Measurements from ENCODE around the gene UNC93B1. TPM values are rescaled to one million over a fixed set of nuclear protein-coding genes. Genes with fewer than 3 reads are reported as not detected.

UNC93B1 gene
- total RNA-seq: 12.3 and 14.1 TPM in 2 replicates

GRCh38 chr11:68003846-68004550 is at the start of gene UNC93B1:
Gene UNC93B1, minus strand, starts transcription at chr11:68004097. Its CDS starts 54 bp downstream, at chr11:68004043.
- Mint-ChIP-seq H3K4me1 (ENCODE audit: low read depth) (peaks cover 16% of the 10 kb centered on the region), H3K9me3 (no peaks in the 10 kb centered on the region), H3K4me3 (ENCODE audit: low read depth) (peak within 1 kb of the TSS; percentile 78), H3K27me3 (ENCODE audit: low read depth) (no peaks in the 10 kb centered on the region), H3K27ac (peak within 1 kb of the TSS; percentile 78), H3K36me3 (ENCODE audit: low read depth) (no peaks in the 10 kb centered on the region)
- intact Hi-C loops (cut with micrococcal nuclease): loop anchor here (1.0 kb wide), 1 partner anchor 26 kb away; the partner anchor contains the start of gene NDUFS8
- peak; percentile 79 for DNase-seq (ENCODE audit: low spot score)

DNA sequence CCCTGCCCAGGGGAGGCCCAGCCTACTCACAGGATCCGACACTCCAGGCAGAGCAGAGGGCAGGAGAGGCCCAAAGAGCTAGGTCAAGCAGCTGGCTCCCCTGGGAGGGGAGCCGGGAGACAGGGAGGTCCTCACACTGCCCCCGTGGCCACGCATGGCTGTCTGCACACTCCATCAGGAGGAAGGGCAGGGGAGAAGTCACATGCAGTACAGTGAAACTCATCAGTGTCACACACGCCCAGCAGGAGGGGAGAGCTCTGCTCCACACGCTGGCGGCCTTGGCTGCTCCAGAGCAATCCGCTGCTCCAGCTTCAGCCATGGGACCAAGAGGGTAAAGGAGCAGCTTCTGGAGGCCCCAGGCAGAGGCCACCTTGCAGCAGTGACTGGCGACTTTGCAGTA is 49.2 kb upstream of the UNC93B1 start:
- Mint-ChIP-seq H3K27me3 (ENCODE audit: low read depth) (no peaks in the 10 kb centered on the region), H3K27ac (peak overlapping the region; percentile 28), H3K4me1 (ENCODE audit: low read depth) (no peaks in the 10 kb centered on the region), H3K9me3 (no peaks in the 10 kb centered on the region), H3K4me3 (ENCODE audit: low read depth) (no peak overlapping the region), H3K36me3 (ENCODE audit: low read depth) (peaks cover 30% of the 10 kb centered on the region)
- intact Hi-C loops (cut with micrococcal nuclease): no loop called here
- no peak for DNase-seq (ENCODE audit: low spot score)

DNA sequence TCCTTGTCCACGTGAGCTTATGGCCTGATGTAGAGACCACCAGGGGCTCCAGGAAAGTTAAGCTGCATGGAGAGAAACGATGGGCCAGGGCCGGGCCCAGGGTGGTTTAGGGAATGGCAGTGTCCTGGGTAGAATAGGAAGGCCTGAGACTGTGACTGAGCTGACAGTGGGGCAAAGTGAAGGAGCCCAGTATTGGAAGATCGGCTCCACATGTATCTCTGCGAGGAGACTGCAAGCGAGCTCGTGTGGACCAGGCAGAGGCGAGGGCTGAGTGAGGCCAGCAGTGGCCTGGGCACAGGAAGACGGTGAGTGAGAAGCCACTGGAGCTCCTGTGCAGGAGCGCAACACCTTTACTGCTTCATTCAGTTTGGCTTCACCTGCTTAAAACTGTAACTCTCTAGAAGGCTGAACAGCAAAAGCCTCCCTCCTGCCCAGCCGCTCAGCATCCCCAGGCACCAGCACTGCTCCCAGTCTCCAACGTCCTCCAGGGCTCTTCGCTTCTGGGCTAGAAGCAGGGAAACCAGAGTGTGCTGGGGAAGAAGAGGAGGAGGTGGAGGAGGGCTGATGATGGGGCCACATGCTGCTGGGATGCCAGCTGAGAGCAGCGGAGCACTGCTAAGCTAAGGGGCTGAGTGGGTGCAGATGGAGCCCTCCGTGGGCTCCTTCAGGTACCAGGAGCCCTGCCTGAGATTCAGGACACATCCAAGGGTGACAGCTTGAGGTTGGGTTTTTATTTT is 48.4 kb upstream of the UNC93B1 start:
- Mint-ChIP-seq H3K36me3 (ENCODE audit: low read depth) (peaks cover 36% of the 10 kb centered on the region), H3K4me3 (ENCODE audit: low read depth) (no peak overlapping the region), H3K27me3 (ENCODE audit: low read depth) (no peaks in the 10 kb centered on the region), H3K27ac (no peak overlapping the region), H3K9me3 (no peaks in the 10 kb centered on the region), H3K4me1 (ENCODE audit: low read depth) (no peaks in the 10 kb centered on the region)
- intact Hi-C loops (cut with micrococcal nuclease): no loop called here
- no peak for DNase-seq (ENCODE audit: low spot score)

DNA sequence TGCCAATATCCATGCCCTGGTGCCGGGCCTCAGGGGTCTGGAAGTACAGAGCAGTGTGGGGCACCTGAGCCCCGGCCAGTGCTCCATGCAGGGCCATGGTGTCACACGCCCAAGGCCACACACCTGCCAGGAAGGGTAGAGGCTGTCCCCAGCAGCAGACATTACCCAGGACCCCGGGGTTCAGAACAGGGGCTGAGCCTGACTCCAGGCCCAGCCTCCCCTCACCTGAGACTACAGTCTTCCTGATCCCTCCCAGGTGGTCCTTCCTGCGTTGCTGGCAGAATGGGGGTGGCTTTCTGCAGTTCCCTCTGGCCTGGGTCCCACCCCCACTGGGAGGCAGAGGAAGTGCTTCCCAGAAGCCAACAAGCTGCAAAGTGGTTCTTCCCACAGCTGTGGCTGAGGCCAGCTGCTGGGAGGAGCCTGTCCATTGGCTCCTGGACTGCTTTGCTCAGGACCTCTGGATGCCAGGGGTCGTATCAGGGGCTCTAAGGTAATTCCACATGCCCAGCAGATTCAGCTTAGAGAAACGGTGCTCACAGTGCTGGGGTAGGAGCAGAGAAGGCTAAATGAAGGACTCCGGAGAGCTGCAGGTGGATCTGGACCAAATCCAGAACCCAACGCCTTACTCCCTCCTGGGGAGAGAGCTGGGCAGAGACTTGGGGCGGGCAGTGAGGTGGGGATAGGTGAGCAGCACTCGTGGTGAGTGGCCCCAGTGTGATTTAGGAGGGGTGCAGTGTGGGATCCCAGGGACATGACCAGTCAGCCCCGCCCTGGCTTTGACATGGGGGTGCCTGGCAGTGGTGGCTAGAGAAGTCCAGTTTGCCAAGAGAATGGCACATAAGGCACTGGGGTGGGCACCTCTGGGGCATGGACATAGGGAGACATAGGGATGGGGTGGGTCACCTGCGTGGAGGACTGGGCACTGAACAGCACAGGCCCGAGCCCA is 47.6 kb upstream of the UNC93B1 start:
- Mint-ChIP-seq H3K4me1 (ENCODE audit: low read depth) (no peaks in the 10 kb centered on the region), H3K9me3 (no peaks in the 10 kb centered on the region), H3K4me3 (ENCODE audit: low read depth) (no peak overlapping the region), H3K36me3 (ENCODE audit: low read depth) (peaks cover 40% of the 10 kb centered on the region), H3K27me3 (ENCODE audit: low read depth) (no peaks in the 10 kb centered on the region), H3K27ac (no peak overlapping the region)
- DNase-seq (ENCODE audit: low spot score): no peak
- intact Hi-C loops (cut with micrococcal nuclease): no loop called here

DNA sequence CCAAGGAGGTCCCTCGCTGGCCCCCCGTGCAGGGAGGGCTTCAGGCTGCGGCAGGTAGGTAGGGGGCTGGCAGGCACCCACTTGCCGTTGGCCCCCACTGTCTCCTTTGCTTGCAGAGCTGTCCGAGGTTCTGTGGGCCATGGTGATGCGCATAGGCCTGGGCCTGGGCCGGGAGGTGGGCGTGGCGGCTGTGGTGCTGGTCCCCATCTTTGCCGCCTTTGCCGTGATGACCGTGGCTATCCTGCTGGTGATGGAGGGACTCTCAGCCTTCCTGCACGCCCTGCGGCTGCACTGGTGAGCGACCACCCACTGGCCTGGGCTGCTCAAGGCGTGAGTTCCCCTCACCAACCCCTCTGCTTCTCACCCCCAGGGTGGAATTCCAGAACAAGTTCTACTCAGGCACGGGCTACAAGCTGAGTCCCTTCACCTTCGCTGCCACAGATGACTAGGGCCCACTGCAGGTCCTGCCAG is 46.5 kb upstream of the UNC93B1 start:
- Mint-ChIP-seq H3K27me3 (ENCODE audit: low read depth) (no peaks in the 10 kb centered on the region), H3K4me3 (ENCODE audit: low read depth) (no peak overlapping the region), H3K4me1 (ENCODE audit: low read depth) (no peaks in the 10 kb centered on the region), H3K36me3 (ENCODE audit: low read depth) (peaks cover 44% of the 10 kb centered on the region), H3K27ac (no peak overlapping the region), H3K9me3 (no peaks in the 10 kb centered on the region)
- intact Hi-C loops (cut with micrococcal nuclease): no loop called here
- no peak for DNase-seq (ENCODE audit: low spot score)

DNA sequence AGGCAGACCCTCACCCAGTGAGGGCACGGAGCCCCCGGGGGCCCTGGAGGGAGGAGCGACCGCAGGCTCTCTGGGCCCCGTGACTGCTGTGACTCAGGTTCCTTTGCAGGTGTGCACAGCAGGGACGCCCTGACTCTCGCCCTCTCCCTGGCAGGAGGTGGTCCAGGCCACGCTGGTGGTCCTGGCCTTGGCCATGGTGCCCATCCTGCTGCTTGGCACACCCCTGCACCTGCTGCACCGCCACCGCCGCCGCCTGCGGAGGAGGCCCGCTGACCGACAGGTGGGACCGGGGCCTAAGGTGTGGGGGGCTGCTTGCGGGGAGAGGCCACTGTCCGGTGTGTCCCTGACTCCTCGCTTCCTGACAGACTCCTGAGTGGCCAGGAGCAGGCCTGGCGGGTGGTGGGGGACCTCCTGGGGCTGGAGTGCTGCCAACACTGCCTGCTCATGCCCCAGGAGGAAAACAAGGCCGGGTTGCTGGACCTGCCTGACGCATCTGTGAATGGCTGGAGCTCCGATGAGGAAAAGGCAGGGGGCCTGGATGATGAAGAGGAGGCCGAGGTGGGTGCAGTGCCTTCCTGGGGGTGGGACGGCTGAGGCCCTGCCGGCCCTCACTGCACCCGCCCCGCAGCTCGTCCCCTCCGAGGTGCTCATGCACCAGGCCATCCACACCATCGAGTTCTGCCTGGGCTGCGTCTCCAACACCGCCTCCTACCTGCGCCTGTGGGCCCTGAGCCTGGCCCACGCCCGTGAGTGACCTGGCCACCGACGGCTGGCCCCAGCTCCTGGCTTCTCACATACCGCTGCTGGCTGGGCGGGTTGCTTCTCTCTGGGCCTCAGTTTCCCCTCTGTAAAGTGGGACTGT is 45.8 kb upstream of the UNC93B1 start:
- intact Hi-C loops (cut with micrococcal nuclease): no loop called here
- H3K36me3 Mint-ChIP-seq (ENCODE audit: low read depth): peaks cover 49% of the 10 kb centered on the region
- no peak overlapping the region for H3K27ac Mint-ChIP-seq
- H3K4me3 Mint-ChIP-seq (ENCODE audit: low read depth): no peak overlapping the region
- DNase-seq (ENCODE audit: low spot score): no peak
- H3K9me3 Mint-ChIP-seq: no peaks in the 10 kb centered on the region
- no peaks in the 10 kb centered on the region for H3K4me1 Mint-ChIP-seq (ENCODE audit: low read depth)
- no peaks in the 10 kb centered on the region for H3K27me3 Mint-ChIP-seq (ENCODE audit: low read depth)

GRCh38 chr11:68048681-68049508 is 45.0 kb upstream of the UNC93B1 start:
- Mint-ChIP-seq H3K27me3 (ENCODE audit: low read depth) (no peaks in the 10 kb centered on the region), H3K9me3 (no peaks in the 10 kb centered on the region)

GRCh38 chr11:68047437-68048290 is 43.8 kb upstream of the UNC93B1 start:
- Mint-ChIP-seq H3K27ac (no peak overlapping the region), H3K4me1 (ENCODE audit: low read depth) (no peaks in the 10 kb centered on the region), H3K36me3 (ENCODE audit: low read depth) (peaks cover 47% of the 10 kb centered on the region), H3K9me3 (no peaks in the 10 kb centered on the region), H3K27me3 (ENCODE audit: low read depth) (no peaks in the 10 kb centered on the region), H3K4me3 (ENCODE audit: low read depth) (no peak overlapping the region)
- intact Hi-C loops (cut with micrococcal nuclease): no loop called here
- DNase-seq (ENCODE audit: low spot score): no peak

More at GRCh38 chr11:68048681-68049508, 45.0 kb upstream of the UNC93B1 start:
- Mint-ChIP-seq H3K4me3 (ENCODE audit: low read depth) (no peak overlapping the region), H3K4me1 (ENCODE audit: low read depth) (no peaks in the 10 kb centered on the region), H3K36me3 (ENCODE audit: low read depth) (peaks cover 54% of the 10 kb centered on the region), H3K27ac (no peak overlapping the region)
- DNase-seq (ENCODE audit: low spot score): no peak
- intact Hi-C loops (cut with micrococcal nuclease): no loop called here

DNA sequence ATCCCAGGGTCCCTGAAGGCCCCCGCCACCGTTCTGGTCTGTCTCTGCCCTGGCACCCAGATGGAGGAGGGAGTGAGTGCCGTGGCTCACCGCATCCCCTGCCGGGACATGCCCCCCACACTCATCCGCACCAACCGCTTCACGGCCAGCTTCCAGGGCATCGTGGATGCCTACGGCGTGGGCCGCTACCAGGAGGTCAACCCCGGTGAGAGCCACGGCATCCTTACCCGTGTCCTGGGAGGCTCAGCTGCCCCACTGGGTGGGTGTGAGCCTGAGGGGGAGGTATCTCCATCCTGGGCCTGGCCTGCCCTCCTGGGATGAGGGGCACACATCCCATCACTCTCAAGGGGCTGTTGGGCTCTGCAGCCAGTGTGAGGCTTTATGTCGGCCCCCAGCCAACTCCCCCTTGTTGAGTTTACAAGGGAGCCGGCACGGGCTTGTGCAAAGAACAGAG is 41.0 kb upstream of the UNC93B1 start:
- DNase-seq (ENCODE audit: low spot score): no peak
- peaks cover 4% of the 10 kb centered on the region for H3K4me1 Mint-ChIP-seq (ENCODE audit: low read depth)
- H3K4me3 Mint-ChIP-seq (ENCODE audit: low read depth): no peak overlapping the region
- no peaks in the 10 kb centered on the region for H3K27me3 Mint-ChIP-seq (ENCODE audit: low read depth)
- intact Hi-C loops (cut with micrococcal nuclease): no loop called here
- H3K9me3 Mint-ChIP-seq: no peaks in the 10 kb centered on the region
- H3K27ac Mint-ChIP-seq: no peak overlapping the region
- H3K36me3 Mint-ChIP-seq (ENCODE audit: low read depth): peaks cover 36% of the 10 kb centered on the region

- intact Hi-C loops (cut with micrococcal nuclease): no loop called here
- Mint-ChIP-seq H3K4me3 (ENCODE audit: low read depth) (no peak overlapping the region), H3K36me3 (ENCODE audit: low read depth) (peaks cover 36% of the 10 kb centered on the region), H3K4me1 (ENCODE audit: low read depth) (peaks cover 4% of the 10 kb centered on the region), H3K27me3 (ENCODE audit: low read depth) (no peaks in the 10 kb centered on the region), H3K9me3 (no peaks in the 10 kb centered on the region), H3K27ac (no peak overlapping the region)
- DNase-seq (ENCODE audit: low spot score): no peak
These were observed 40.4 kb upstream of the UNC93B1 start for GRCh38 chr11:68044145-68044813.

Data from activated T-helper 2 cell treated with anti-CD3 and anti-CD28 coated beads, Interferon-gamma antibody, Interleukin-2, Interleukin-4, amounts not matched to agents 10 μg/mL and 5 μg/mL and 100 μg/mL, durations not matched to agents 14 hours and 24 hours and 36 hours (primary cell).